KG1 (cell line): ENCODE results near the gene BAZ2B.

Experiments used
- DNase-seq: peaks from one replicate; lab custom pipeline; 2025; lab: John Stamatoyannopoulos, UW

BAZ2B gene

DNA sequence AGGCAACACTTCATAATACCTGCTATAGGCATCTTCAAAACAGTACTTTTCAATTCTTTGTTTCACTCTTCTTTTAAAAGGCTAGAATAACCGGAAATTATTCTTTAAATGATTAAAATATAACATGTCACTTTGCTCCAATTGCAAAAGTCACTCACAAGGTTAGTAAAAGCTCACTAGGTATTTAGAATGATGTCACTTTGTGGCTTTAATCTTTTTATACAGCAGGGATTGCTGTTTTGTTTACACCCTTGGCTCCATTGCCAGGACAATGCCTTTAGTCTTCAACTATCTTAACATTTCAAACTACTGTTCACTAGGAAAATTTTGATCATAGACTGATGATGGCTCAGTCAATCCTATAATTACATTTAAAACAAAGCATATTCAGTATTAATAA, 157.1 kb downstream of the BAZ2B start:
- no peak for DNase-seq

DNA sequence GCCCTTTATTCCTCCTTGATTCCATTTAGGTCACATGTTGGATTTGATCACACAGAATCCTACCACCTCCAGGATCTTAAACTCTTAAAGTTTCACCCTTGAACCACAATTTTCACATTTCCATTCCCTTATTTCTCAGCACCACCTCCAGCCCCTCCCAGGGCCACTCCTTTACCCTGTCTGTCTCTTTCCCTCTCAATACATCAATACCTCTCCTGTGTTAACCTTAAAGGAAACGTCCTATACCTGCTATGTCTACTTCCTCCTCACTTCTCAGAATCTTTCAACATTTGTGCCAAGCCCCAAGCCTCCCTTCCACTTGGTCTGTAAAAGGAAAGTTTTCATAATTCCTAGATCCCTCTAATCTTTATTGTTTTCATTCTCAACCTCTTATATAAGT, 158.8 kb downstream of the BAZ2B start:
- DNase-seq = no peak

DNA sequence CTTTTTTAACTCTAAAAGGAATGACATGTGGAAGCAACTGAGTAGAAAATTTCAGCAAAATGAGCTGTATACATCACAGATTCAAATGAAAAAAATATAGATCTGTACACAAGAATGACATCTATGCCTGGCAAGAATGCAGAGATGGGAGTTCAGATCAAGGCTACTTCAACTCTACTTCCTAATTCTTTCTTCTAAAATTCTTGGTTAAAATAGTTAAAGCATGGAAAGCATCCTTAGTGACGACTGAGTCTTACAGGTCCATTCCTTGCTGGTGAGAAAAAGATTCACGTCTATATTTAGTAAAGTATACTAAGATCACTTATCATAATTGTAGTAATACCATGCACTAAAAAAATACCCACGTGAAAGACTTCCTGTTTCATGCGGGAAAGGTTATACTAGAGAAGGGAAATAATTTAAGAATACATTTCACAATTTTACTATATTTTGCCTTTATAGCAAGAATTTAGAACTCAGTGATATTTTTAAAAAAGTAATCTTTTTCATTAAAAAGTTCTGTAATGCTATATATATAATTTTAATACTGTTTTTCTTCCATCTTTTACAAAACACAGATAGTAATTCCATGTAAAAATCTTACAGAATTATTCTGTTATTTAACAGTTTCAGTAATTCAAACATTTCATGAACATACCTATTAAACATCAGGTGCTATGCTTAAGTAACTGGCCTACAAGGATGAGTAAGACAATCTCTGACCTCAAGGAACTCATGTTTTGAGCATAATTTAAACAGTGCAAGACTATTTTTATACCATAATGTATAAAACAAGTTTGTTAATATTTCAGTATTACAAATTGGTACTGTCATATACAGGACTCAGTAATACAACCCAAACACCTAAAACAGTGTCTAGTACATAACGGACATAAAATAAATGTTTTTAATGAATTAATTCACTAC, 159.6 kb downstream of the BAZ2B start:
- no peak for DNase-seq

DNA sequence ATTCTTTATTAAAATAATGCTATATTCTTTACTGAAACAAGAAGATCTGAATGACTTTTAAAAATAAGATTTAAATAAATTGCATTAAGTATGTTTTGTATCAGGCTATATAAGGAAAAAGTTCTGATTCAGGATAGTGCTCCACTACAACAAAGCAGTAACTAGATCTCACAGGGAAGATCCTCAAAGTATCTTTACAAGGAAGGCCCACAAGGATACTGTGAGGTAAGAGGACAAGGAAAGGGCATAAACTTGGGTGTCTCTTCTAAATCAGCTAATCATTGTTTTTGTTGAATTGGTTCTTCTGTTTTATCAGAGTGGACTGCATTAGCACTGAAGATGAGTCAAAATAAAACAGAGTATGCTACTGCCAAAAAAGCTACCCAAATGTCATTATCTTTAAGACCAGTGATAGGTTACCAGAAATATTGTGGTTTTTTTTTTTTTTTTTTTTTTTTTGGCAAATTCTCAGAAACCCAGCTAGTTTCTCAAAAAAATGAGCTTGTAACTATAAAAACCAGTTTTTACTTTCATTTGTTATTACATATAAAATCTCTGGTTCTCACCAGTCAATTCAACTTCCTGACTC, 160.9 kb downstream of the BAZ2B start:
- no peak for DNase-seq

DNA sequence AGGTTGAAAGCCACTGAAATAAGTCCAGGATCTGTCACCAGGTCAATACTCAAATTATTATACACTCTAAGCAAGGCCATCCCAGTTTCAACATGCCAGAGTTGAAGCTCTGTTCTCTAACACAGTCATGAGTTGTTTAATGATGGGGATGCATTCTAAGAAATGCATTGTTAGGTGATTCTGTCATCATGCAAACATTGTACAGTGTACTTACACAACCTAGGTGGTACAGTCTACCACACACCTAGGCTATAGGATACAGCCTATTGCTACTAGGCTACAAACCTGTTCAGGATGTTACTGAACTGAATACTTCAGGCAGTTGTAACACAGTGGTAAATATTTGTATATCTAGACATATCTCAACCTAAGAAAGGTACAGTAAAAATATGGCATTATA, 162.2 kb downstream of the BAZ2B start:
- DNase-seq = no peak

DNA sequence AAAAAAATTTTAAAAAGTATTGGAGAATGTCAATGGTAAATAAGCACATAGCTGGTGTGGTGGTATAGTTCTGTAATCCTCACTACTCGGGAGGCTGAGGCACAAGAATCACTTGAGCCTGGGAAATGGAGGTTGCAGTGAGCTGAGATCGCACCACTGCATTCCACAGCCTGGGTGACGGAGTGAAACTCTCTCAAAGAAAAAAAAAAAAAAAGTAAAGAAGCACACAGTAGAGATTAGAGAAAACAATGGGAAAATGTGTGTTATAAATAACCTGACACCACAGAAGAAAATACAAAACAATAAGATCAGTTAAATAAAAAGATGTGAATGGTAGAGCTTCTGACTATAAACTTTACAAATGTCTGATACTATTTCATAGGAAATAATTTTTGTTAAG, 166.2 kb downstream of the BAZ2B start:
- no peak for DNase-seq

DNA sequence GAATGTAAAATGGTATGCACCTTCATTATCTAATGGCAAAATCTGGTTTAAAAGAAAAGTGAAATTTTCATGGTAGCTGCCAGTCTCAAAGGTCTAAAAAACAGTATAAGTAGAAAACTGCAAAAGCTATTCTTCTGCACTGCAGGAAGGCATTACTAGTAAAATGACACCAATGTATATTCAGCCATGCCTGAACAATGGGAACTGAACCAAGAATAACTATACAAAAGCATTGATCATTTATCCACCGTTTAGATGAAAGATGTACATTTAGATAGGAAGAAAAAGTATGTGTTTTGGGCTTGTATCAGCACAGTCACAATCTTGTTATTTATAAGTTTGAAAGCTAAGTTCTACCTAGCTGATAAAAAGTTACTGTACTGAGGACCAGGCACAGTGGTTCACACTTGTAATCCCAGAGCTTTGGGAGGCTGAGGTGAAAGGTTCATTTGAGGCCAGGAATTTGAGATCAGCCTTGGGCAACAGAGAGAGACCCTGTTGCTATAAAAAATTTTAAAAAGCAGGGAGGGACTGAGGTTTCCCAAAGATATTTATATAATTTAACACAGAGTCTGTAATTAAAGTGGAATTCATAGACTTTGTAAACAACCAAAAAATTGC, 166.7 kb downstream of the BAZ2B start:
- DNase-seq = no peak

DNA sequence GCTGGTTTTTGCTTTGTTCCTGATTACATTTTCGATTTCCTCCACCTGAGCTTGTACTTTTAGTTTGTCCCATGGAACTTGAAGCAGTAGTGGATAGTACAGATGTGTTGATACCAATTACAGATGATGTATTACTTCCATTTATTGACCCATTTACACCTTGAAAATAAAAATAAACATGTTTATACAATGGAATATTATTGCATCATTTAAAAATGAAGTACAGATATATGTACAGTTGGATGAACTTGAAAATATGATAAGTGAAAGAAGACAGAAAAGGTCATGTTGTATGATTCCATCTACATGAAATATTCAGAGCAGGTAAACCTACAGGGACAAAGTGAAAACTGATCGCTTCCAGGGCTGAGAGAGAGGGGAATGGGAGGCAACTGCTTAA, 169.5 kb downstream of the BAZ2B start:
- DNase-seq = no peak

DNA sequence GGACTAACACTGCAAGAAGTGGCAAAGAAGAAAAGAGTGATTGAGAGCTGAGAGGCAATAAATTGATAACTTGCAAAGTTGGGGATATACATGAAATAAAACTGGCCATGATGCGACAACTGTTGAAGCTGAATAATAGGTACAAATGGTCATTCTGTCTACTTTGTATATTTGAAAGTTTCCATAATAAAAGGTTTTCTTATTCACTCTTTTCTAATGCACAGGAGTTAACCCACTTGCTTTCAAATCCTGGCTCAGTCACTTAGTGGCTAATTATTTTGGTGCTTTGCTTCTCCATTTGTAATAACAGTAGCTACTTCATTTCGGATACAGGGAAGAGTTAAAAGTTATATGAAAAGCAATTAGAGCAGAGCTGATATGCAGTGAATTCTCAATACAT, 170.1 kb downstream of the BAZ2B start:
- DNase-seq = no peak

DNA sequence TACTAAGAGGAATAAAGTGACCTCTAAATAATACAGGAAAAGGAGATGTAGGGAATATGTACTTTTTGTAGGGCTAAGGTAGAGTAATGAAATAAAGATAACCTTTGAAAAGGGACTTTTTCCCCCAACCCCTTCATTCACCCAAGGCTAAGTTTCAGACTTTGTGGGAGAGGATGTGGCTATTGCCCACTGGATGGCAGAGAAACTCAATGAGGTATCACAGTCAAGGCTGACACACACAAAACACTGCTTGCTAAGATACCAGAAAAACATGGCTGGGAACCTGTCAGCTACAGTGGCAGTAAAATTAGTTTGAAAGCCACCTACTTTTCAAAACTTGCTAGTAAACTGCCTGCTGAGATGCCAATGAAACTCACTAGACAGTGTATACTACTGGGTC, 171.0 kb downstream of the BAZ2B start:
- DNase-seq = no peak

DNA sequence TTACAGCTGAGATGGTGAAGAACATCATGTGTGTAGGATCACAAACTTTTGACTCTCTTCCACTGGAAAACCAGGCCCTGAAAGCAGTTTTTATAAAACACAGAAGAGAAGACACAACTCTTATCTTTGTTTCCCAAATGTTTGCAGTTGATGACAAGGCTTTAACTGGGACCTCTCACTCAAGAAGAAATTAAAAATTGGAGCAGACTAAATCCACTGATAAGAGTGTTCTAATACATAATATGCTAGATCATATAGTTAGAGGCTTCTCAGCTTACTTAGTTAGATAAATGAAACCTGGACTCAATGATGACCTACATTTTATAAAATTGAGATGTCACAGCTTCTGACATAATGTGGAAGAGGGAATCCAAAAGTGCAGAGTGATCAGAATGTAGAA, 171.6 kb downstream of the BAZ2B start:
- DNase-seq = no peak

DNA sequence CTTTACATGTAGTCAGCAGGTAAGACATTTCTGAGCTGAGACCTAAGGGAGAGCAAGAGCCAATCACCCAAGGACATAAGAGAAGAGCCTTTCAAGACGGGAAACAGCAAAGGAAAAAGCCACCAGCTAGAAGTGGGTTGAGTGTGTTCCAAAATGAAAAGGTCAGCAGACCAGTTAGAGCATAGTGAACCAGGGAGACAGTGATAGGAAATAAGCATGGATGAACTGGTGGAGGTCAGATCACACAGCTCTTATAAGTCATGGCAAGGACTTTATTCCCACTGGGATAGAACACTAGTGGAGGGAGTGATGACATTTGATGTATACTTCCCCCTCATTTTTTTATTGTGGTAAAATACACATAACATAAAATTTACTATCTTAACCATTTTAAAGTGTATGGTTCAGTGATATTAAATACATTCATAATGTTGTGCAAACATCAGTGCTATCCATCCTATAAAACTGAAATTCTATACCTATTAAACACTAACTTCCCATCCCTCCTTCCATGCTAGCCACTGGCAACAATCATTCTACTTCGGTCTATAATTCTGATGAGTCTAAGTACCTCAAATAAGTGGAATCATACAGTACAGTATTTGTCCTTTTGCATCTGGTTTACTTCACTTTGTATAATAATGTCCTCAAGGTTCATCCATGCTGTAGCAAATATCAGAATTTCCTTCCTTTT, 174.0 kb downstream of the BAZ2B start:
- no peak for DNase-seq

DNA sequence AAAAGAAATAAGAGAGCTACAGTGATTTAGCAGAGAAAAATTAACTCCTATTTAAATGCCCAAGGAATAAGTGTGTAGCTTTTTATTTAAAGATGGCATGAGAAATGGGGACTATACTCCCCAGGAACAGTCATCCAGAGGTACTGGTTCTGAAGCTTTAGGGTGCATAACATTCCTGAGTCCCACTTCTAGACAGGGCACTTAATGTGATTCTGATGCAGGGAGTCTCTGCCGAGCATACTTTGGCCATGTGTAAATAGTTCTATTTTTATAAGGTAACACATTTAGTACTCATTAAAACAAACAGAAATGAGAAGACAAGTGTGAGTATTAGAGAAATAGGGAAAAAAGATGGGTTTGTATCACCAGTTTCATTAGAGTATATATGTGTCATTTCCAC, 175.2 kb downstream of the BAZ2B start:
- DNase-seq = no peak

DNA sequence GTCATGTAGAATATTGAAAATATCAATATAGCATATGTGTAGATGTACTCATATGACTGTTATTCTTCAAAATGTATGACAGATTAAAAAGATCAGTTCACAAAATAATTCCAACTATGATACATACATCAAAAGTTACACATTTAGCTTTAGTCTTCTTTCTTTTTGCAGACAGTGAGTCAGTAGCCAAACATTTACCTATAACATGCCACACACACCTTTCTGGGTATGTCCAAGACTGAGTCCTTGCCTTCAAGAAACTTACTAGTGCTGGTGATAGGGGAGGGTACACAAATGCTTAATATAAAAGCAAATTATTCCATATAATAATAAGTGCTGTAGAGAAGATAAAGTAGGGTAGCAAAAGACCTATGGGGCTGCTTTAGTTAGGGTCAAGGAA, 176.9 kb downstream of the BAZ2B start:
- no peak for DNase-seq

DNA sequence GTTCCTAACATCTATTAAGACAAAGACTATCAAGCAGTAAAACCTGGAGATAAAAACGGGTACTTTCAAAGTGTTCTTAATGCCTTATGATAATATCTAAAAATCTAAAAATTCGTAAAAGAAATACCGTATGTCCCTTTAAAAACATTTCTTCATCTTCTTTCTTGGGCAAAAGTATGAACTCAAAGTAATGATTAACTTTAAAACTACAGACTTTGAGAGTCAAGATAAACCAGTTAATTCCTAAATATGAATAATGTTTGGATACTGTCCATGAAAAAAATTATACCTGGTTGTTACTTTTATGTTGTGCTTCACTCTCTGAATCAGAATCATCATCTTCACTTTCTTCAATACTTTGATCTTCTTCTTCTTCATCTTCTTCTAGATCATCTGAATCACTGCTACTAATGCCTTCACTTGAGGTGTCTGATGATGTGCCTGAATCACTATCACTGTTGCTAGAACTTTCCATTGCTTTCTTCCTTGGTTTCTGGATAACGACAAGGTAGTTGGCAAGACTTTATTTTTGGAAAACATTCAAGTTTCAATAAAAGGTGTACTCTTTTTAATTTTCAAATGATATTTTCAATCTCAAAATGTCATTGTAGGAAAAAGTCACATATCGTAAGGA, 177.5 kb downstream of the BAZ2B start:
- DNase-seq = no peak

DNA sequence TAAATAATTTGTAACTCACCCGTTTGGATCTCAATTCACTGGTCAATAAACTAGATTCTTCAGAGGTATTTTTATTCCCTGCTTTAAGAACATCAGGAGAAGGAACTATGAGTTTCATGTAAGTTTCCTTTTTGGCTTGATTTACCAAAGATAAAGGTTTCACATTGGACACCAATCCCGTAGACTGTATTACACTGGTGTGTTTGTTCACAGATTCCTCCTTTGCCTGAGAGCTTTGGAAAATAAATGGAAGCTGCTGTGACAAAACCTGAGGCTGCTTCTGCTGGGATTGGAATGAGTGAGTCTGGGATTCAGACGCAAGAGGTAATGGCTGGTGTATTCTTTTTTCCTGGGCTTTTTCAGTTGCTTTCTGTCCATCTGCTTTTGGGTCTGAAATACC, 178.1 kb downstream of the BAZ2B start:
- no peak for DNase-seq

DNA sequence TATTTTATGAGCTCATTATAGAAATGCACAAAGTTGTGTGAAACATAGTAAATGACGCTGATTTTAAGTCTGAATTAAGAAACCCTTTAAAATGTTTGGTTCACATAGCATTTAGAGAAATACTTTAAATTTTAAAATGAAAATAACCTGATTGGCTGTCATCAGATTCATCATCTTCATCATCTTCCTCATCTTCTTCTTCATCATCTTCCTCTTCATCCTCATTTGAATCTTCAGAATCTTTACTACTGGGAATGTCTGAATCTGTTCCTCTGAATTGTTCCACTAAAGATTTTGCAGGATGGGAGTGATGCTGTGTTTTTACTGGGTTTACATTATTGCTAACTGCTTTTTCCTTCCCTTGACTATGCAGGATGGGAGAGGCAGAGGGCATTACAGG, 183.7 kb downstream of the BAZ2B start:
- DNase-seq = no peak

DNA sequence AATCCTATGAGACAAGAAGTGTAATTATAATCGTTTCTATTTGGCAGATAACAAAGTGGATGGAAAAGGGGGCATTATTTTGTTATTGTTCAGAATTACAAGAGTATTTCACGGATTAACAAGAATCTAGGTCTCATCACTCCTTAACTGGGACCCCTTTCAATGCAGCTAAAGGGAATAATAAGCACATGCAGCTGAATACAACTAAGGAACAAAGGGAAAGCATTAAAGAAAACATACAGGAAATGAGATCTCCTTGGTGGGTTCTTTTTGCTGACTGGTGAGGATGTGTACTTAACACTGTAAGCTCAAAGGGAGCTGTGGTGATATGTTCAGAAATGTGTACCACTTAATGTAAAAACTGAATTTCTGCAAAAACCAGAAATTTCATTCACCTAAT, 189.3 kb downstream of the BAZ2B start:
- DNase-seq = no peak

DNA sequence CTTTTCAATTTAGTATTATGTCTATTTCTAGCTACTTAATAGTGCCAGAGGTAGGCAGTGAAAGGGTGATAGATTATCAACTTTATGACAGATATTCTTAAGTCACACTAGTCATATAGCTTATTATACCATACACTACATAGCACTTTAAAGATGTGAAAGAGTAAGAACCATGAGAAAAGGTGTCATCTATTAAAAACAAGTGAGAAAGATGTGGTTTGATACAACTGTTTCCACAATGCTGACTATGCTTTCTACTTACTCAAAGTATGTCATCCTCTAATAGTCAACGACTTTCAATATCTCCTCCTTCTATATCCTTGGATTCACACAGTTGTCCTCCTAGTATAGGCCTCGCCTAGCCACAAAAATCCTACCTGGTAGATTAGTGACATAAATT, 196.9 kb downstream of the BAZ2B start:
- no peak for DNase-seq

DNA sequence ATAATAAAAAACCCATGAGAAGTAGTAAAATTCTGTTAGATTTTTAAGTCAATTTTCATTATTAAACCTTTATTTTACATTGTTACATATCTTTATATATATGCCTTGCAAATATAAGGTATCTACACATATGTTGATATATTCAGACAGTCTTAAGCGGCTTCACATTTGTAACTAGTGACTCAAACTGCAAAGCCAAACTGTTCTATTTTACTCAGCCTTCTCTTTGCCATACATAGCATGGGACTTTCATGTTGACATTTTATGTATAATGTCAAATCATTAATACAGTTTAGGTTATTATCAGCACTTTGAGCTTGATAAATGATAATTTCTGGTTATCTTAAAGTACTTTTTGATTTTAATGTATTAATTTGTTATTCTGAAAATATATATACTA, 204.9 kb downstream of the BAZ2B start:
- DNase-seq = no peak

DNA sequence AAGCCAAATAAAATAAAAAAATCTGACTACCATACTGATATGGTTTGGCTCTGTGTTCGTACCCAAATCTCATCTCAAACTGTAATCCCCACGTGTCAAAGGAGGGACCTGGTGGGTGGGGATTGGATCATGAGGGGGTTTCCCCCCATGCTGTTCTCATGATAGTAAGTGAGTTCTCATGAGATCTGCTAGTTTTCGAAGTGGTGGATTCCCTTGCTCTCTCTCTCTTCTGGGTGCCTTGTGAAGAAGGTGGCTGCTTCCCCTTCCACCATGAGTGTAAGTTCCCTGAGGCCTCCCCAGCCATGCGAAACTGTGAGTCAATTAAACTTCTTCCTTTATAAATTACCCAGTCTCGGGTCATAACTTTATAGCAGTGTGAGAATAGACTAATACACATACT, 206.1 kb downstream of the BAZ2B start:
- no peak for DNase-seq

DNA sequence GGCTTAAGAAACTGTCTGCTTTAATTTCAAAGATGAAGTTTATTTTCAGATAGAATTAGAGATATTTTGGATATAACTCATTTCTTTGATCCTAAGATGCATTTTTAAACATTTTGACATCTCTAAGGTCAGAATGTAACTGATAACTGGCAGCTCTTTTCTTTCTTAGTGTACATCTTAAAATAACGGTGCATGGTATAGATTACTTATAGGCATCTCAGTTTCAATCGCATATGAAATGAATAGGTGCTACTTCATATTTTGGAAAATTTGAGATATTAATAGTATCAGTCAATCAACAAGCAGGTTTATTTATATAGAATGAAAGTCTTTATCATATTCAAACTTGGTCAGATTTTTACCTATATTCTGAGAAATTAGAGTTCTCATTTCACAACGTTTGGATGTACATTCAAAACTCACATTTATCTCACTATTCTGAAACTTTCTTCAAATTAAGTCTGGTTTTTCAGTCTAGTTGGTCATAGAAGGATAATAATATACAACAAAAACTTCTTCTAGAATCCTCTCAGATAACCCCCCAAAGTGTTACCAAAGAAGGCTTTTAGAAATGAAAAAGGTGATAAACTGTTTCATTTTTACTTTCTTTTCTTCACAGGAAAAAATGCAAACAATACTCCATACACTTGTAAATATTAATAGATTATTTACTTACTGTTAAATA, 207.1 kb downstream of the BAZ2B start:
- DNase-seq = no peak
